ENCODE measurements around the gene ITPKB.

Gene ITPKB

GRCh38 chr1:226659641-226660040, 79.4 kb downstream of the ITPKB start:
- no peak for DNase-seq (ENCODE audit: low spot score)
- TF ChIP-seq CTCF (IDR thresholded peaks at IDR 0.05; ENCODE audit: borderline replicate concordance, control extremely low read depth, extremely low read depth, insufficient read depth, missing control alignments), result no peak
- in situ Hi-C loops (cut with MboI; ENCODE audit: low sequenced_read_pairs, unreplicated experiment), result no loop called here

GRCh38 chr1:226659136-226659535, 79.9 kb downstream of the ITPKB start:
- TF ChIP-seq CTCF (IDR thresholded peaks at IDR 0.05; ENCODE audit: borderline replicate concordance, control extremely low read depth, extremely low read depth, insufficient read depth, missing control alignments), result no peak
- DNase-seq (ENCODE audit: low spot score), result no peak
- in situ Hi-C loops (cut with MboI; ENCODE audit: low sequenced_read_pairs, unreplicated experiment), result no loop called here

- no peak for DNase-seq (ENCODE audit: low spot score)
- in situ Hi-C loops (cut with MboI; ENCODE audit: low sequenced_read_pairs, unreplicated experiment), result no loop called here
- no peak for TF ChIP-seq CTCF (IDR thresholded peaks at IDR 0.05; ENCODE audit: borderline replicate concordance, control extremely low read depth, extremely low read depth, insufficient read depth, missing control alignments)
Observed at GRCh38 chr1:226658546-226659125, 80.4 kb downstream of the ITPKB start.

DNA sequence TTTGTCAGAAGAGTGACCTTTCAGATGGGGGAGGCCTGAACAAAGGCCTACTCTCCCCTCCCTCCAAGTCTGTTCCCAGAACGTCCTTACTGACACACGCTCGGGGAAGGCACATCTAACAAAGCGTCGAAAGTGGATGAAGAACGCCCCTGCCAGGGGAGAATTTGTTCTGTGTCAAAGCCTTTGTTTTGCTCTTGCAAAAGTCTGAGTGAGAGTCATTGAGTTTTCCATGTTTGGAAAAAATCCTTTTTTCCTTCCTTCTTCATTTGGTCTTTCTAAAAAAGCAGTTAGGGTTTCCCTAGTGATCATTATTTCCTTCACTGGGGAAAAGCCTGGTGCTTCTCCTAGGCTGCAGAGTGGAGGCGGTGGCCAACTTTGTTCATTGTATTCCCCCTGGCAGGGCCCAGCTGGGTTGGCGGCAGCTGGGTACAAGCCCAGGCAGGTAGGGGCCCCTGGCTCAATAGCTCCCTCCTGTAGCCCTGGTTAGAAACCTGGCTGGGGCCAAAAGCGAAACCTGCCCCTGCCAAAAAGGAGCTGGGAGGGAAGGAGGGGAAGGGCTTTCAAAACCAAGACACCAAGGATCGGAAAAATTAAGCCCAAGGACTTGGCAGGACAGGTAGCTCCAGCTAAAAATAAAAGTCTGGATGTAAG, 81.1 kb downstream of the ITPKB start:
- DNase-seq (ENCODE audit: low spot score), result no peak
- TF ChIP-seq CTCF (IDR thresholded peaks at IDR 0.05; ENCODE audit: borderline replicate concordance, control extremely low read depth, extremely low read depth, insufficient read depth, missing control alignments), result no peak
- in situ Hi-C loops (cut with MboI; ENCODE audit: low sequenced_read_pairs, unreplicated experiment), result no loop called here

DNA sequence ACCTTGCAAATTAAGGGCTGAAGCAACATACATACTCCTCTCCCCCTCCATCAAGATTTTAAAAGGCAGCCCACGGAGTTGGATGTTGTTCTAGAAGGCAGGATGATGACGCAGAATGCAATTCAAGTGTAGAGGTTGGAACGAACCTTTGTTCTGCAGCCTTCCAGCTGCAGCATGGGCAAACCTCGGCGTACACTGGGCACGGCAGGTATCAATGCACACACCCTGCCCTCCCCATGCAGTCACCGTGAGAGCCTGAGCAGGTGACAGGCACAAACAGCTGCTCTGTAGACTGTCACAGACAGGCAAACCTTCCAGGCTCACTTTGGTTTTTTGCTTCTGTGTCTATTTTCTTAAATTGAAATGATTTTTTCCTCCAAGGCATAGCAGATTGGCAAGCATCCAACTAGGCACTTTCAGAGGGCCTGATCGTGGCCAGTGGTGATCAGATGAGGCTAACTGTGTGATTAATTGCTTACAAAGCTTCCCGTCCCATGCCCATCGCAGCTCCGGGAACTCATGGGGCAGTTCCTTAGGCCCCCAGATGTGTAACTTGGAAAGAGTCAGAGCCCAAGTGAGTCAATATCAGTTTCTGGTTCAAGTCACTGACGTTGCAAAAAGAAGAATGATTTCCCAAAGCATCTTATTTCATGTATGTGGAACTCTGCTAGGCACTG, 82.3 kb downstream of the ITPKB start:
- no peak for DNase-seq (ENCODE audit: low spot score)
- no peak for TF ChIP-seq CTCF (IDR thresholded peaks at IDR 0.05; ENCODE audit: borderline replicate concordance, control extremely low read depth, extremely low read depth, insufficient read depth, missing control alignments)
- in situ Hi-C loops (cut with MboI; ENCODE audit: low sequenced_read_pairs, unreplicated experiment), result no loop called here

- in situ Hi-C loops (cut with MboI; ENCODE audit: low sequenced_read_pairs, unreplicated experiment), result no loop called here
- no peak for TF ChIP-seq CTCF (IDR thresholded peaks at IDR 0.05; ENCODE audit: borderline replicate concordance, control extremely low read depth, extremely low read depth, insufficient read depth, missing control alignments)
- DNase-seq (ENCODE audit: low spot score), result no peak
Observed at GRCh38 chr1:226656201-226656600, 82.9 kb downstream of the ITPKB start.
